Osteocyte (in vitro differentiated cells): ENCODE results near the gene FRY. TPM values are rescaled to one million over a fixed set of nuclear protein-coding genes. Genes with fewer than 3 reads are reported as not detected.

Experiments
- DNase-seq: peaks from one replicate; pipeline ENCODE4 v3.0.0; 2021; ENCODE audit warnings: mixed read lengths; ENCODE audit not compliant: unreplicated experiment; ENCODE audit errors: extremely low spot score
- H3K27ac Mint-ChIP-seq: one replicate; pipeline ENCODE4 v1.8.0; 2021; ENCODE audit warnings: mild to moderate bottlenecking, mixed read lengths; ENCODE audit not compliant: unreplicated experiment
- H3K27me3 Mint-ChIP-seq: one replicate; pipeline ENCODE4 v1.8.0; 2021; ENCODE audit warnings: mixed read lengths; ENCODE audit not compliant: unreplicated experiment
- H3K36me3 Mint-ChIP-seq: one replicate; pipeline ENCODE4 v1.8.0; 2021; ENCODE audit warnings: mixed read lengths; ENCODE audit not compliant: unreplicated experiment
- H3K4me1 Mint-ChIP-seq: one replicate; pipeline ENCODE4 v1.8.0; 2021; ENCODE audit warnings: mixed read lengths; ENCODE audit not compliant: unreplicated experiment
- H3K4me3 Mint-ChIP-seq: one replicate; pipeline ENCODE4 v1.8.0; 2021; ENCODE audit warnings: mild to moderate bottlenecking, moderate library complexity, mixed read lengths; ENCODE audit not compliant: unreplicated experiment
- H3K9me3 Mint-ChIP-seq: one replicate; pipeline ENCODE4 v1.8.0; 2021; ENCODE audit warnings: mixed read lengths; ENCODE audit not compliant: unreplicated experiment
- CTCF ChIP-seq: fragments of 200-600 bp; sonication (generic); IDR thresholded peaks from 2 replicates; pipeline ENCODE4 v1.5.0; 2021; ENCODE audit warnings: antibody characterized with exemption, mild to moderate bottlenecking, moderate library complexity
- total RNA-seq: library from RNA; stranded (reverse); gene quantifications from 2 replicates; pipeline ENCODE4 v1.2.1, GENCODE V29; 2021

The FRY gene
- total RNA-seq, 1 donor from 2014 or later, result 2.0 TPM

GRCh38 chr13:32039056-32039455, 7.5 kb downstream of the FRY start:
- no peak for TF ChIP-seq CTCF
- Mint-ChIP-seq H3K27me3 (peaks cover 33% of the 10 kb centered on the region), H3K27ac (no peak overlapping the region), H3K4me3 (no peak overlapping the region), H3K36me3 (no peaks in the 10 kb centered on the region), H3K4me1 (no peaks in the 10 kb centered on the region), H3K9me3 (no peaks in the 10 kb centered on the region)
- no peak for DNase-seq

GRCh38 chr13:32039528-32039927, 8.0 kb downstream of the FRY start:
- no peak for DNase-seq
- TF ChIP-seq CTCF, result no peak
- H3K27me3 Mint-ChIP-seq, result peaks cover 30% of the 10 kb centered on the region
- H3K27ac Mint-ChIP-seq, result no peak overlapping the region
- no peak overlapping the region for H3K4me3 Mint-ChIP-seq
- no peaks in the 10 kb centered on the region for H3K4me1 Mint-ChIP-seq
- no peaks in the 10 kb centered on the region for H3K9me3 Mint-ChIP-seq
- no peaks in the 10 kb centered on the region for H3K36me3 Mint-ChIP-seq

GRCh38 chr13:32040052-32040642, 8.6 kb downstream of the FRY start:
- no peak for TF ChIP-seq CTCF
- peaks cover 25% of the 10 kb centered on the region for H3K27me3 Mint-ChIP-seq
- no peaks in the 10 kb centered on the region for H3K4me1 Mint-ChIP-seq
- H3K9me3 Mint-ChIP-seq, result no peaks in the 10 kb centered on the region
- no peak overlapping the region for H3K4me3 Mint-ChIP-seq
- no peak overlapping the region for H3K27ac Mint-ChIP-seq
- no peak for DNase-seq
- no peaks in the 10 kb centered on the region for H3K36me3 Mint-ChIP-seq

- Mint-ChIP-seq H3K4me3 (no peak overlapping the region), H3K9me3 (no peaks in the 10 kb centered on the region), H3K27ac (no peak overlapping the region), H3K4me1 (no peaks in the 10 kb centered on the region), H3K27me3 (peaks cover 25% of the 10 kb centered on the region), H3K36me3 (no peaks in the 10 kb centered on the region)
- TF ChIP-seq CTCF, result no peak
- no peak for DNase-seq
Observed at GRCh38 chr13:32040689-32041088, 9.1 kb downstream of the FRY start.

- H3K9me3 Mint-ChIP-seq, result no peaks in the 10 kb centered on the region
- DNase-seq, result no peak
- H3K4me3 Mint-ChIP-seq, result no peak overlapping the region
- H3K36me3 Mint-ChIP-seq, result no peaks in the 10 kb centered on the region
- peaks cover 25% of the 10 kb centered on the region for H3K27me3 Mint-ChIP-seq
- TF ChIP-seq CTCF, result no peak
- H3K4me1 Mint-ChIP-seq, result no peaks in the 10 kb centered on the region
- H3K27ac Mint-ChIP-seq, result no peak overlapping the region
Observed at GRCh38 chr13:32041429-32041828, 9.9 kb downstream of the FRY start.
